CD4-positive, alpha-beta T cell treated with Interleukin-6 at 100 ng/mL for 8 hours (primary cell): ENCODE results near the gene AUNIP.
"Not testable (repeated sequence)": the region's sequence is repeated elsewhere in the genome, so short reads cannot be mapped to it uniquely, and the experiment has no call there.

Experiments used
- DNase-seq: peaks from one replicate; pipeline ENCODE4 v3.0.0-alpha.2; 2020; ENCODE audit warnings: mixed read lengths, low spot score

Gene AUNIP

GRCh38 chr1:25864434-25864833, 5.2 kb upstream of the AUNIP start:
- DNase-seq = no peak

GRCh38 chr1:25863486-25864262, 4.4 kb upstream of the AUNIP start:
- no peak for DNase-seq

GRCh38 chr1:25862785-25863485, 3.7 kb upstream of the AUNIP start:
- DNase-seq = no peak

GRCh38 chr1:25861316-25862286, 2.3 kb upstream of the AUNIP start:
- no peak for DNase-seq

GRCh38 chr1:25858494-25858893, 763 bp downstream of the AUNIP start:
- no peak for DNase-seq

GRCh38 chr1:25856856-25857255, 2.4 kb downstream of the AUNIP start:
- DNase-seq = no peak

- DNase-seq = no peak
These were observed 4.7 kb downstream of the AUNIP start for GRCh38 chr1:25854554-25854953.

- no peak for DNase-seq
These were observed 10.7 kb downstream of the AUNIP start for GRCh38 chr1:25848531-25848930.

GRCh38 chr1:25847929-25848328, 11.3 kb downstream of the AUNIP start:
- DNase-seq = no peak

GRCh38 chr1:25845664-25846063, 13.6 kb downstream of the AUNIP start:
- DNase-seq = no peak

- DNase-seq = no peak
These were observed 14.5 kb downstream of the AUNIP start for GRCh38 chr1:25844536-25845337.

- no peak for DNase-seq
These were observed 15.8 kb downstream of the AUNIP start for GRCh38 chr1:25843483-25843882.

- DNase-seq = not testable (repeated sequence)
These were observed 19.4 kb downstream of the AUNIP start for GRCh38 chr1:25839808-25840207.

GRCh38 chr1:25837262-25837875, 21.9 kb downstream of the AUNIP start:
- no peak for DNase-seq

GRCh38 chr1:25836695-25837094, 22.6 kb downstream of the AUNIP start:
- DNase-seq = no peak

GRCh38 chr1:25834894-25835293, 24.4 kb downstream of the AUNIP start:
- no peak for DNase-seq

GRCh38 chr1:25833158-25833557, 26.1 kb downstream of the AUNIP start:
- DNase-seq = no peak

GRCh38 chr1:25832336-25833037, 26.8 kb downstream of the AUNIP start:
- no peak for DNase-seq

- DNase-seq = no peak
These were observed 27.6 kb downstream of the AUNIP start for GRCh38 chr1:25831569-25832196.

- DNase-seq = no peak
These were observed 30.2 kb downstream of the AUNIP start for GRCh38 chr1:25829046-25829445.
